Endothelial cell of hepatic sinusoid (primary cell): ENCODE measurements around the gene ATXN7L1.

Experiments used
- in situ Hi-C: cut with HindIII; loops from 2 replicates; pipeline ENCODE4 v1.10.0; 2017; ENCODE audit warnings: low sequenced_read_pairs

ATXN7L1 gene

GRCh38 chr7:105655500-105656380, 220.7 kb downstream of the ATXN7L1 start:
- in situ Hi-C loops: no loop called here

GRCh38 chr7:105655067-105655466, 221.3 kb downstream of the ATXN7L1 start:
- in situ Hi-C loops: no loop called here

- in situ Hi-C loops: no loop called here
Observed at GRCh38 chr7:105654095-105654686, 222.2 kb downstream of the ATXN7L1 start.

GRCh38 chr7:105653441-105654005, 222.9 kb downstream of the ATXN7L1 start:
- in situ Hi-C loops: no loop called here

- in situ Hi-C loops: no loop called here
Observed at GRCh38 chr7:105652359-105652993, 223.9 kb downstream of the ATXN7L1 start.

- in situ Hi-C loops: no loop called here
Observed at GRCh38 chr7:105651798-105652197, 224.6 kb downstream of the ATXN7L1 start.

- in situ Hi-C loops: no loop called here
Observed at GRCh38 chr7:105650382-105650970, 225.9 kb downstream of the ATXN7L1 start.

- in situ Hi-C loops: no loop called here
Observed at GRCh38 chr7:105649727-105650381, 226.5 kb downstream of the ATXN7L1 start.

- in situ Hi-C loops: no loop called here
Observed at GRCh38 chr7:105648561-105649401, 227.6 kb downstream of the ATXN7L1 start.

- in situ Hi-C loops: no loop called here
Observed at GRCh38 chr7:105647591-105647990, 228.8 kb downstream of the ATXN7L1 start.

- in situ Hi-C loops: no loop called here
Observed at GRCh38 chr7:105644937-105645336, 231.5 kb downstream of the ATXN7L1 start.

GRCh38 chr7:105643851-105644250, 232.5 kb downstream of the ATXN7L1 start:
- in situ Hi-C loops: no loop called here

GRCh38 chr7:105643384-105643783, 233.0 kb downstream of the ATXN7L1 start:
- in situ Hi-C loops: no loop called here

GRCh38 chr7:105642264-105642663, 234.1 kb downstream of the ATXN7L1 start:
- in situ Hi-C loops: no loop called here

- in situ Hi-C loops: no loop called here
Observed at GRCh38 chr7:105640956-105641810, 235.2 kb downstream of the ATXN7L1 start.

GRCh38 chr7:105639667-105640493, 236.5 kb downstream of the ATXN7L1 start:
- in situ Hi-C loops: no loop called here

- in situ Hi-C loops: no loop called here
Observed at GRCh38 chr7:105638902-105639495, 237.4 kb downstream of the ATXN7L1 start.

GRCh38 chr7:105638334-105638733, 238.1 kb downstream of the ATXN7L1 start:
- in situ Hi-C loops: no loop called here
